GM21717 (cell line): ENCODE data around the gene VWA8.
"Not testable (repeated sequence)": the region's sequence is repeated elsewhere in the genome, so short reads cannot be mapped to it uniquely, and the experiment has no call there.

Experiments used
- ATAC-seq: cut with Tn5 transposase; IDR thresholded peaks from one replicate; pipeline ENCODE4 v1.9.1; 2021; ENCODE audit warnings: mild to moderate bottlenecking, moderate library complexity; ENCODE audit not compliant: unreplicated experiment

Gene VWA8

DNA sequence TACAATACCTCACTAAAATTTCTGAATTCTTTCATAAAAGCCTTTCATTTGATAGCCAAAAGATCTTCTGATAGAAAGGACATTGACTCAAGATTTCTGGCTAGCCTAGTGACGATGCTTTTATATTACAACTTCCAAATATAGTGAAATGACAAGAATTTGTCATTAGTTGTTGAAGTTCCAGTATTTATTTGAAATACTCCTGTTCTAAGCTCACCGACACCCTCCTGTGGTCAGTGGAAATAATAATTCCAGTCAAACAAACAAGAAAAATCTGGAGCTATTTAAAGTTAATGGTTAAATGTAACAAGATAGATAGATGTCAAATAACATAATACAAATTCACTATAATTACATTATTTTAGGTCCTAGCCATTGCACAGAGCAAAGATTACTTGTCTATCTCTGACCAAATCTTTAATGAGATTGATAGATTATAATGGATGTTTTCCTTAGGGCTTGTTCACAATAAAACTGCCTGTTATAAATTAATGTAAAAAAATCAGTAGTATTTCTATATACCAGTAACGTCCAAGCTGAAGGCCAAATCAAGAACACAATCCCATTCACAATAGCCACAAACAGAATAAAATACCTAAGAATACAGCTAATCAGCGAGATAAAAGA is 308.1 kb downstream of the VWA8 start:
- no peak for ATAC-seq

DNA sequence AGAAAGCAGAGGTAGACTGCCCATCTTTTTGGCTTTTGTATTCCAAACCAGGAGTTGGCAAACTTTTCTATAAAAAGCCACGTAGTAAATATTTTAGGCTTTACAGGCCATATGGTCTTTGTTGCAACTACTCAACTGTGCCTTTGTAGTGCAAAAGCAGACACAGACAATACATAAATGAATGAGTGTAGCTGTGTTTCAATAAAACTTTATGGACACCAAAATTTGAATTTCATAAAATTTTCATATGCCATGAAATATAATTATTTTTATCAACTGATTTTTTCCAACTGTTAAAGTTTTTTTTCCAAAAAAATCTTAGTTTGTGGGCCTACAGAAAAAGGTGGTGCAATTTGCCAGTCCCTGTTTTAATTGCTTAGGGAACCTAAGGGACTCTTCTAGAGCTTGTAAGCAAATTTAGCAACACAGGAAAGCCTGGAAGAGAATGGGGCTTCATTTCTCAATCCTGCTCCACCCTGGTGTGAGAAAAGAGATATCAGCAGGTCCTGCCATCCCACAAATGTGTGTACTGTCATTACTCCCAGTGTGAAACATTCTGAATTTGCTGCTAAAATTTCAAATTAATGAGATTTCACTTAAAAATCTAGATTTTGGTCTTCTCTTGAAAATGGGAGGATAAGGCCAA is 309.4 kb downstream of the VWA8 start:
- ATAC-seq, result no peak

DNA sequence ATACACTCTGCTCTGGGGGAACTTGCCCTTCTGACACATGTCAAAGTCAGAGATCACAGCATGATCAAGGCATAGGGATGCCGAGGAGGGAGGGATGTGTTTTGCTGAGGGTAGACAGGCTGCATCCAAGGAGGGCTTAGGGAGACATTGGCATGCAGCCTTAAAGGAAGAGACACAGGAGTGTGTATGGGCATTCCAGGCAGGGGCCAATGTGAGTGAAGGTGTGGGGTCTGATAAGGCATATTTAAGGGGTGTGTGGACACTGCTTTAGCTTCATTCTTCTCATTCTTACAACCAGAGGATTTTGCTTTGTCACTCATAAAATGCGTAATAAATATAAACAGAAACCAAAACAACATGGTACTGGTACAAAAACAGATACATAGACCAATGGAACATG is 310.2 kb downstream of the VWA8 start:
- ATAC-seq, result no peak

DNA sequence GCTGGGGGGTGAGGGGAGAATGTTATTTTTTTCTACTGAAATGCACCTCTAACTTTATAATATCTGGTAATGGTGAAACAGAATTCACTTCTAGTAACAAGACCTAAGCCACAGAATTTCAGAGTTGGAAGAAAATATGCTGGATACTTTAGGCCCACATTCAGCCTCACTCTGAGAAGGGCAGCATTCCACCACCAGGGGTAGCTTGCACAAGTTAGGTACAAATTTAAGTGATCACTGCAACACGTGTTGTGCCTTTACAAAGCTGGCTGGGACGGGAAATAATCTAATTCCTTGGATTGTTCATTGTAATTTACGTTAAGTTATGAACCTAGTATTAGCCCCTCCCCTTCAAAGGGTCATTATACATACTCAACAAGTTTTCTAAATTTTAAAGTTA is 311.2 kb downstream of the VWA8 start:
- no peak for ATAC-seq

DNA sequence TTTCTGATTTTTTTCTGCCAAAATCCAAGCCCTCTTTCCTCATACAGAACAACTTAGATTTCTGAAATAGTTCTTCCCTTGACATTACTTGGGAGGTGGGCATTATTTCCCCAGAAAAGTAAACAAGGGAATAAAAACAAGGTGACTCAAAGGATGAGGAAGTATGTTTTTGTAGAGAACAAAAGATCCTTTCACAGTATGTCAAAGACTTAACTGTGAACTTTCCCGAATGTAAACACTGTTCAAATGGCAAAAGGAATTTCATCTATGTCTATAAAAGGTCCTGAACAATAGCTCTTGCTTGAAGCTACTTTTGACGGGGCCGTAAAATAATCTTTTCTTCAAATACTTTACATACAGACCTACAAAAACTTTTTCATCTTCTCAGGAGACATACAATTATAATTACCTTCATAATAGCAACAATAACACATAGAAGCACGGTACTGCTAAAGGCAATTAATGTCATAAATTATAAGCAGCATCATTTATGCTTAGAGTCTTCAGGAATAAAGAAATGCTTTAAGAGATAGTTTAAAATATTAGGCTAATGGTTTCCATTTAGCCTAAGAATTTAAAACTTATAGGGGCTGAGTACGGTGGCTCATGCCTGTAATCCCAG is 312.5 kb downstream of the VWA8 start:
- no peak for ATAC-seq

DNA sequence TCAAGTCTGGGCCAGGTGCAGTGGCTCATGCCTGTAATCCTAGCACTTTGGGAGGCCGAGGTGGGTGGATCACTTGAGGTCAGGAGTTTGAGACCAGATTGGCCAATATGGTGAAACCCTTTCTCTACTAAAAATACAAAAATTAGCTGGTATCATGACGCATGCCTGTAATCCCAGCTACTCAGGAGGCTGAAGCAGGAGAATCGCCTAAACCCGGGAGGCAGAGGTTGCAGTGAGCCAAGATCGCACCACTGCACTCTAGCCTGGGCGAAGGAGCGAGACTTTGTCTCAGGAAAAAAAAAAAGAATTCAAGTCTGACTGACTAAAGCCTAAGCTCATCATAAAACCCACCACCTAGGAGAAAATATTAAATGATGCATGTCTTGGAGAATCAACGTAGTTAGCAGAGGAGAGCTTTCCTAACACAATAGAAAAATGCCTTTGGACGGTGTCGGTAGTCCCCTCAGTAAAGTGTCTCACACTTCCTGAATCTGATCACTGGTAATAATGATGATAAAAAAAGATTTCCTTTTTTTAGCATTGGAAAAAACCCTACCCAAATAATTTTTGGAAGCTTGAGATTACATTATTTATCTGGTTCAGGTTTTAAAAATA is 313.1 kb downstream of the VWA8 start:
- ATAC-seq, result not testable (repeated sequence)

DNA sequence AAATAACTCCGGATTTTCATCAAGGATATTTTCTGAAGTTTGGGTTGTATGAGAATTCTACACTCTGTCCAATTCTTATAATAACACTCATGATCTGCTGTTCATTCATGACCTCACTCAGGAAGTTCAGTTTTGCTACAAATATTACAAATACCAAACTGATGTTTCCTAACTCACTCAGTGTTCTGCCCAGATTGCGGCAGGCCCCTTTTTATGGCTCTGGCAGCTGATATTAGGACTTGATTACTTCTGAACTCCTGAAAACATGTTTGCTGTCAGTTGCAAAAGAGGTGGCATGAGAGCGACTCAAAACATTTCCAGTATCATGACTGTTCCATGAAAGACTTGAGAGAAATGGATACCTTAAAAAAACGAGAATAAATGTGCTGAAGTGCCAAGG is 315.6 kb downstream of the VWA8 start:
- ATAC-seq, result no peak

DNA sequence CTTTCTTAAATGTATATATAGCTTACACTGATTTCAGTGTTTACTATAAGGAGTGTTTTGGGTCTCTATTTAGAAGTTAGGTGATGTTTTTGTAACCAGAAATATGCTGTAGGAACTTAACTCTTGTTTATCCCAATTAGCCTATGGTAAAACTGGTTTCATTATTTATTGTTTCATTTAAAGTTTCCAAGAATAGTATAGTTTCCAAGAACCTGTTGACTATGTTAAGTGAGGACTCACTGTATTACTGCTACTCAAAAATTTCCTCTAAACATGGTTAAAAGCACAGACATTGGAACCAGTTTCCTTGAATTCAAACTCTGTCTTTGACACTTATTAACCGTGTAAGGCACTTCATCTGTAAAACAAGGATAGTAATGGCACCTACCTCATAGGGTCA is 316.2 kb downstream of the VWA8 start:
- ATAC-seq, result no peak

DNA sequence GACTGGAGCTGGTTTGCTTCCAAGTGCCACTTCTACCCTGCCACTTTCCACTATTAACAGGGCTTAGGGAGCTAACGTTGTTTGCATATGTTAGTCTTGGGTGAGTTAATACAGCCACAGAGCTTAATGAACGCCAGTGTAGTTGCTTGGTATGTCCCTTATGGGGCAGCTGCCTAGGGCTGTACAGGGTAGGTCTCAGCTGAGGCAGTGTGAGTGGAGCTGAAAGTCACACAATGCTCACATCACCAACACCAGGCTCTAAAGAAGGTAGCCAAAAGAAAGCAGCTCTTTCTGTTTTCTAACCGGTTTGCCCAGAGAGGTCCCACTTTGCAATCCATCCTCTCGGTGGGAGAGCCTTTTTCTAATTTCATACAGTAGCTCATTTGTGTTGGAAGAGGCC is 317.4 kb downstream of the VWA8 start:
- no peak for ATAC-seq

DNA sequence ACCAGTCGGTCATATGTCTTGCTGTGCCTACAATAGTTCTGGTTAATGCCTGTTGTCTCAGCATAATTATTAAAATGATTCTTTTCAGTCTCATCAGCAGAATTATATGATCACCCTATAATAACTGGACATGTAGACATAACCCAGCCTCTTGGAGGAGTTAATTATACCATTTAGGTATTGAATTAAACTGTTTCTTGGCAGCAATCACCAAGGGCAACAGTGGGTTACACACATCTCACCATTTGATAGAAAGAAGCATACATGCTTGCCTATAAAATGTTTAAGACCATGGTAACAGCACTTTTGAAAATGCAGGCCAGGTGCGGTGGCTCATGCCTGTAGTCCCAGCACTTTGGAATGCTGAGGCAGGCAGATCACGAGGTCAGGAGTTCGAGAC is 318.9 kb downstream of the VWA8 start:
- ATAC-seq, result no peak

DNA sequence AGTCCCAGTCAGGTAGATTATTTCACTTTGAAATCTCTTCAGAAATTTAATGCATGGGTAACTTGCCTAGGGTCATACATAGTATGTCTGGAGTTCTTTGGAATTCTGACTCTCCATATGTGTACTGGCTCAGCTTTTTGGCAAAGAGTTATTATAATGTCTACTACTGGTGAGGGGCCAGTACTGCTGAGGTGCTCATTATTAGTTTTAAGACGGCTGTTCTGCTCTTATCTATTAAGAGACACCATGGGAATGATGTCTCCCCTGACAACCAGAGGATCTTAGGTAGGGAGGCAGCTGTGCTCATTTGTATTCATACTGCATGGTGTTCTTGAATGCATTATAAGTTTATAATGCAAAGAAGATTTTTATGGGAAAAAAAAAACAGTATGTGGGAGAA is 319.5 kb downstream of the VWA8 start:
- no peak for ATAC-seq

DNA sequence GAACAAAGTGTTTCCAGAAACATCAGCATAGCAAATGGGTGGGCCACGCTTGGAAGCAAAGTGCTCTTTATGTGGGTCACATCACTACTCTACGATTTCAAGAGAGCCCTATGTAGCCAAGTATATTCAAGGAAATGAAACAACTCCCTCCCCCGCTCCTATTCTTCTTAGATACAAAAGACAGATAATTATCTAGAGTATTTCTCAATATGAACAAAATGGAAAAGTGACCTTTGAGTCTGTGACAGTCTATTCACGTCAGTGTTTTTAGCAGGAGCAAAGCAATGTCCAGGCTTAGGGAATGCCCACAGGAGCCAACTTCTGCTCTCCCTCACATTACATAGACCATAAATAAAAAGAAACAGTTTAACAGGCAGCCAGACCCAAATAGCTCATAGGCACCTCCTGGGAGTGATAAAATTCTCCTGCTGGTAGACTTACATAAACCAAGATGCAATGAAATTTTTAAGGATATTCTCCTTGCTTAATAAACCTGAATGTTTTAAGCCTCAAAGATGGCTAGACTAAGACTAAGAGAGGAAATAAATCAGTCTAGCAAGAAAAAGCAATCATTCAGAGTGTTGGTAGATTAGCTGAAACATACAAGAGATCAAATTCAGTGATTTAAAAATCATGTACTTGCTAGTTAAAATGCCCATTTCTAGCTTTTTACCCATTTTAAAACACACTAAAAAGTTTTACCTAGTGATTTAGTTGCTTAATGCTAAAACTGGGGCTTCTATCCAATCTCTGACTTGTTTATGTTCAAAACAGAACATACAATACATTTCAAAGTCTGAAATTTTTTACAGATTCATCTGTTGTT is 320.7 kb downstream of the VWA8 start:
- ATAC-seq, result no peak

DNA sequence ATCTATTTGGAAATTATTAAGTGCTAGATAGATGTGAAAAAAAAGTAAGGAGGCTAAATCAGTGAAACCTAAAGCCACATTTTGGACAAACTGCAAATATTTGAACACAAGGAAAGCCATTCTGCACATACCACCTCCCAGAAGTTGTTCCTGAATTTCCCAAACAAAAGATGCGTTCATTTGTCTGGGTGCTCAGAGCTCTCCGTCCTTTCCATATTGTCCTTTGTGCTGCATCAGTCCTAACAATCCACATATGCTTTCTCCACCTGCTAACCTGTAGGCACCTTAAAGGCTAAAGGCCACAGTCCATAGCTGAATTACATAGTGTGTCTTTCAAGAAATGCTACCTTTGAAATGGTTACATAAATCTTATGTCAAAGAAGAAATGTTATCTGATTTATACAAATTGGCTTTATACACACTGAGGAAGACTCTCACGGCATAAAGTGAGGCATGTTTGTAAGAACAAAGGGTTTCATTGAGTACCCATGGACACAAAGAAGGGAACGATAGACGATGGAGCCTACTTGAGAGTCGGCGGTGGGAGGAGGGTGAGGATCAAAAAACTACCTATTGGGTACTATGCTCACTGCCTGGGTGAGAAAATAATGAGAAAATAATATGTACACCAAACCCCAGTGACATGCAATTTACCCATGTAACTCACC is 321.5 kb downstream of the VWA8 start:
- no peak for ATAC-seq

DNA sequence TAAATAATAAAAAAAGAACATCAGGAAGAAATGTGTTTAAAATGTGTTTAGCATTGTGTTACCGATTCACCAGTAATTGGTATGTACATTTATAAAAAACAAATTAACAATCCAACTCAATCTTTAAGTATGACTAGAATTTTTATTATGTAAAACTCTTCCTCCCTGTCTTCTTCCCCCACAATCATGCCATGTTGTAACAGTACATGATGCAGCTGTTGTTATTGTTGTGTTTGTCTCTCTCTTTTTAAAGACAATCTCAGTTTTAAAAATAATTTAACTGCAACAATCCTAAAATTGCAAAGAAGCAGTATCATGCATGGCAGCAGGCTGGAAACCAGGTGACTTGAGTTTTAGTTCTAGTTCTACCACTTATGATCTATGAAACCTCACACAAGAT is 323.3 kb downstream of the VWA8 start:
- no peak for ATAC-seq

DNA sequence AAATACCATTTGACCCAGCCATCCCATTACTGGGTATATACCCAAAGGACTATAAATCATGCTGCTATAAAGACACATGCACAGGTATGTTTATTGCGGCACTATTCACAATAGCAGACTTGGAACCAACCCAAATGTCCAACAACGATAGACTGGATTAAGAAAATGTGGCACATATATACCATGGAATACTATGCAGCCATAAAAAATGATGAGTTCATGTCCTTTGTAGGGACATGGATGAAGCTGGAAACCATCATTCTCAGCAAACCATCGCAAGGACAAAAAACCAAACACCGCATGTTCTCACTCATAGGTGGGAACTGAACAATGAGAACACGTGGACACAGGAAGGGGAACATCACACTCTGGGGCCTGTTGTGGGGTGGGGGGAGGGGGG is 323.9 kb downstream of the VWA8 start:
- ATAC-seq, result not testable (repeated sequence)

DNA sequence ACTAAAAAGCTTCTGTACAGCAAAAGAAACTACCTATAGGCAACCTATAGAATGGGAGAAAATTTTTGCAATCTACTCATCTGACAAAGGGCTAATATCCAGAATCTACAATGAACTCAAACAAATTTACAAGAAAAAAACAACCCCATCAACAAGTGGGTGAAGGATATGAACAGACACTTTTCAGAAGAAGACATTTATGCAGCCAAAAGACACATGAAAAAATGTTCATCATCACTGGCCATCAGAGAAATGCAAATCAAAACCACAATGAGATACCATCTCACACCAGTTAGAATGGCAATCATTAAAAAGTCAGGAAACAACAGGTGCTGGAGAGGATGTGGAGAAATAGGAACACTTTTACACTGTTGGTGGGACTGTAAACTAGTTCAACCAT is 324.3 kb downstream of the VWA8 start:
- not testable (repeated sequence) for ATAC-seq

DNA sequence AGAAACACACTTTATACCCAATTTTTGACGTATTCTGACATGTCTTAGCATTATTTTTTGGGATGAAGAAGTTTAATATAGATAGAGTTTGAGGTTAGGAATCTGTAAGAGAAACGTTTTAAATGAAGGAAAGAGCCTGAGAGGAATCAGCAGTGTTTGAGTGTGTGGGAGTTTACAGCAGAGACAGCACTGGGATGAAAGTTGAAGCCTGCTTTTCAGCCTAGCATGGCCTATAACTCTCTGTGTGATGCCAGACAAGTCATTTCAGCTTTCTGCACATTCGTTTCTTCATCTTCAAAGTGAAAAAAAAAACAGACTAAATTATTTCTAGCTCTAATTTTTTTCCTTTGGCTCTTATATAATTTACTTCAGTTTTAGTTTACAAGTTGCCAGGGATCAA is 326.5 kb downstream of the VWA8 start:
- ATAC-seq, result no peak

DNA sequence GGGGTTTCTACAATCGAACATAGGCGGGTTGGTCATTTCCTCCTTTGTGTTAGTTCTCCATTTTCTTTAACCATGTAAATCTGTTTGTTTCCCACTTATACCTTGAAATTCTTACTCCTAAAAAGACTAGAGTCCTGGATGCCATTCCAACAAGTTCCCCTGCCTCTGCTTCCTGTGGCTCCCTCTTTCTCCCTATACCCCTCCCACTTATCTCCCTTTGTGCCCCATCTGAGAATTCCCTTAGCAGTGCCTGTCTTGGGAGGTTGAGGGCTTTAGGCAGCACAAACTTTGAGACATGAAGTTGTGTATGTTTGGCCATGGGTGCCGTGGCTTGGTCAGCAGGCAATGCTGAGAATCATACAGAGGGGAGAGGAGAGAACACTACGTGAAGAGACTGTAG is 327.1 kb downstream of the VWA8 start:
- no peak for ATAC-seq

DNA sequence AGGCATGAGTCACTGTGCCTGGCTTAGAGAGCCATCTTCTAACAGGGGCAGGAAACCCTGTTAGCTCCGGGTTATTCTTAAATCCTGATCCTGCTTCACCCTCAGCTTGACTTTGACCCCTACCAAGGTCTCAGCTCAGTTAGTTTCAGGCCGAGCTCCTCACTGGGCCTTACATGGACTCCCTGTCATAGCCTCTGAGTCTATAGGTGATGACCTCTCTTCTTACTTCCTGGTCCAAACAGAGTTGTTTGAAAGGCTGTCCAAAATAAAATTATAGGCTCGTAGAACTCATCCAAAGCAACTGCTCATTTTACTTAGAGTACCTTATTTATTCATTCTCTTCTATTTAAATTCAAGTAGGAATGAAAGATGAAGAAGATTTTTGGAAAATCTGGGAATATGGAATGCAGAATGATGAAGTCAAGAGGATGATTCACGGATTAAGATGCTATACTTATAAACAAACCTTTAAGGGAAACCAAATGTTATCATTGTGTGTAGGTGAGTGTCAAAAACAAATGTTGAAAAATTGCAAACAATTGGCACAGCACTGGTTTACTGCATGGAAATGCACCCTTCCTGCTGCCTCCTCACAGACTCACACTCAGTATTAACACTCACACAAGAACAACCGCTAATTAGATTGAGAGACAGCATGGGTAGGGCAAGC is 329.5 kb downstream of the VWA8 start:
- no peak for ATAC-seq

DNA sequence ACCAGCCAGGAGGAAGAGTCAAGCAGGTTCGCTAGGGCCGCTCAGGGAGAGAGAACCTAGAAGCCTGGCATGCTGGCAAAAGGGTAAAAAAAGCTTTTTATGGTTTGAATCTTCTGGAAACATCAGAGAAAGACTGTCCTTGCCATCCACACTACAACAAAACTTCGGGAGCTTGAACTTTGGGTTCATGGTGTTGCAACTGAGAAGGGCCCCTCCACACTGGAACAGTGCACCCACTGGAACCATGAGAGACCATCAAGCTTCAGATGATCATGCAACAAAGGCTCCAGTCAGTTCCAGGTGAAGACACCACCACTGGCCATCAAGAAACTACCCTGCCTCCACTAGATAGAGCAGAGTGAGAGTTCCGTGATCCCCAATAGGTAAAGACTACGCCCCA is 333.5 kb downstream of the VWA8 start:
- ATAC-seq, result no peak
